ENCODE data around the gene FBXW12. TPM values are rescaled to one million over a fixed set of nuclear protein-coding genes. Genes with fewer than 3 reads are reported as not detected.
"Not testable (repeated sequence)": the region's sequence is repeated elsewhere in the genome, so short reads cannot be mapped to it uniquely, and the experiment has no call there.

Gene FBXW12
- 0.23 TPM in 1 of 2 replicates, not detected in the other for total RNA-seq

GRCh38 chr3:48371651-48372376 lies at the start of gene FBXW12:
TSS of gene FBXW12 (plus strand) at chr3:48372219. CDS start at chr3:48372768, 549 bp downstream.
- TF ChIP-seq CTCF (conservative IDR thresholded peaks at IDR 0.05; ENCODE audit: low read depth, low read length), result no peak
- DNase-seq (ENCODE audit: low read depth), result no peak
- no peak within 1 kb of the TSS for H3K4me3 ChIP-seq (ENCODE audit: low read depth, low read length)

- not testable (repeated sequence) for H3K4me3 ChIP-seq (ENCODE audit: low read depth, low read length); DNase-seq (ENCODE audit: low read depth)
These were observed 40.1 kb upstream of the FBXW12 start for GRCh38 chr3:48331706-48332435.

- not testable (repeated sequence) for H3K4me3 ChIP-seq (ENCODE audit: low read depth, low read length); DNase-seq (ENCODE audit: low read depth)
These were observed 38.4 kb upstream of the FBXW12 start, which contains the start of gene SPINK8 for GRCh38 chr3:48333346-48334245. TSS of gene SPINK8 (minus strand) at chr3:48333661. CDS start at chr3:48328341, 5,320 bp downstream.

GRCh38 chr3:48334605-48335004 lies 37.4 kb upstream of the FBXW12 start:
- H3K4me3 ChIP-seq (ENCODE audit: low read depth, low read length), result no peak overlapping the region
- TF ChIP-seq CTCF (conservative IDR thresholded peaks at IDR 0.05; ENCODE audit: low read depth, low read length), result no peak
- no peak for DNase-seq (ENCODE audit: low read depth)

GRCh38 chr3:48335286-48335685 lies 36.7 kb upstream of the FBXW12 start:
- not testable (repeated sequence) for DNase-seq (ENCODE audit: low read depth); H3K4me3 ChIP-seq (ENCODE audit: low read depth, low read length)

GRCh38 chr3:48337536-48337935 lies 34.5 kb upstream of the FBXW12 start:
- not testable (repeated sequence) for H3K4me3 ChIP-seq (ENCODE audit: low read depth, low read length); DNase-seq (ENCODE audit: low read depth)

- DNase-seq (ENCODE audit: low read depth), result no peak
- H3K4me3 ChIP-seq (ENCODE audit: low read depth, low read length), result no peak overlapping the region
- TF ChIP-seq CTCF (conservative IDR thresholded peaks at IDR 0.05; ENCODE audit: low read depth, low read length), result no peak
These were observed 33.4 kb upstream of the FBXW12 start for GRCh38 chr3:48338635-48339034.

- no peak for TF ChIP-seq CTCF (conservative IDR thresholded peaks at IDR 0.05; ENCODE audit: low read depth, low read length)
- H3K4me3 ChIP-seq (ENCODE audit: low read depth, low read length), result no peak overlapping the region
- DNase-seq (ENCODE audit: low read depth), result no peak
These were observed 28.6 kb upstream of the FBXW12 start for GRCh38 chr3:48343432-48343831.

All from epithelial cell of proximal tubule (primary cell).